Glomerular visceral epithelial cell (primary cell): Measurements from ENCODE around the gene WAPL.
"Not testable (repeated sequence)": the region's sequence is repeated elsewhere in the genome, so short reads cannot be mapped to it uniquely, and the experiment has no call there.

Source experiments
- DNase-seq: peaks from one replicate; pipeline ENCODE4 v3.0.0-alpha.2; 2016; ENCODE audit errors: extremely low spot score

Gene WAPL

DNA sequence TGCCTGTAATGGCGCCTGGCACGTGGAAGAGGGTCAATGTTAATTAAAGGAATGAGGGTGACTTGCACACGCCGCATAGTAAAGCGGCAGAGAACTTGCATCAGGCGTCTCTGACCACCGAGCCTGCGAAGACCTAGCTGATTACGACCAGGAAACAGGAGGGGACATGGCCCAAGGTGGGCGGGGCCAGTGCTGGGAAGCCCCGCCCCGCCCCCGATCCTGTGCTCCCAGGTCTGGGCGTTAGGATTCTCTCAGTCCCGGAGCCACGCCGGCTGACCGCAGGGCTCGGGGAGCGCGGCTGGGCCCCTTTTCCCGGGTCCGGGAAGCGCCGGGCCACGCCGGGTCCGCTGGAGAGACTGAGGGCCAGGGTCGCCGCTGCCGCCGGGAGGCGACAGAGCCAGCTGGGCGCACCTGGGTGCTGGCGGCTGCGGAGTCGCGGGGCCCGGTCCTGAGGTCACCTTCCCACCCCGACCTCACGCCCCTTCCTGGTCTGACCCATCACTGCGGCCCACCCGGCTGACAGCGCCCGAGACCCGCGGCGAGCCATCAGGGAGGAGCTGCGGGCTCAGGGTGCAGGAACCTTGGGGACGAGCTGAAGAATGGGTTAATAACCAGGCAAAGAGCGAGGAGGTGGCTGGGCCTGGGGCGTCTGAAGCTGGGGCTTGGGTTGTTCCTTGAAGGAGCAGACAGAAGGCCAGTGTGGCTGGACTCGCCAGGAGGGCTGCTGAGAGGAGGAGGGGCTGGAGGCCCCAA lies 132.0 kb downstream of the WAPL start:
- DNase-seq, result peak; percentile 18

DNA sequence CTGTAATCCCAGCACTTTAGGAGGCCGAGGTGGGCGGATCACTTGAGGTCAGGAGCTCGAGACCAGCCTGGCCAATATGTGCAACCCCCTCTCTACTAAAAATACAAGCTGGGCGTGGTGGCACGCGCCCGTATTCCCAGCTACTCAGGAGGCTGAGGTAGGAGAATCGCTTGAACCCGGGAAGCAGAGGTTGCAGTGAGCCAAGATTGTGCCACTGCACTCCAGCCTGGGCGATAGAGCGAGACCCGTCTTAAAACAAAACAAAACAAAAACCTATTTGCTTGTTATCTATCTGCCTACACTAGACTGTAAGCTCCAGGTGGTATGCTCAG lies 132.5 kb downstream of the WAPL start:
- not testable (repeated sequence) for DNase-seq

DNA sequence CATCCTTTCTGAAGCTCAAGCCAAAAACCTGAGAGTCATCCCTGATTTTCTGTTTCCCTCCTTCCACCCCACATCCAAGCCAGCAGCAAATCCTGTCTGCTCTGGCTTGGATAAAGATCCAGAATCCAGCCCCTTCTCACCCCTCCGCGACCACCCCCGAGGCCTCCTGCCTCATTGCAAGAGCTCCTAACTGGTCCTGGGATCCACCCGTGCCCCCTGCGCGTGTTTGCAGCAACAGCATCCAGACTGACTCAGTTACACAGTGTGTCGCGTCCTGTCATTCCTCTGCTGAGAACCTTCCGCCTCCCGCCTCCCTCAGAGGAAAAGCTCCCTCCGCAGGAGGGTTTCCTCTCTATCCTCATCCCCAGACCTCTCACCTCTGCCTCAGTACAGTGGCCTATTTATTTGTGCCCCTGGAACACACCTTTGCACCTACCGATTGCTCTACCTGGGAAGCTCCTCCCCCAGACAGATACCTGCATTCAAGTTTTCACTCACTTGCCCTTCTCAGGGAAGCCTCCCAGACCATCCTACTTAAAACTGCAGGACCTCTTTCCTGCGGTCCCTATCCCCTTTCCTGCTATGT lies 133.4 kb downstream of the WAPL start:
- no peak for DNase-seq

DNA sequence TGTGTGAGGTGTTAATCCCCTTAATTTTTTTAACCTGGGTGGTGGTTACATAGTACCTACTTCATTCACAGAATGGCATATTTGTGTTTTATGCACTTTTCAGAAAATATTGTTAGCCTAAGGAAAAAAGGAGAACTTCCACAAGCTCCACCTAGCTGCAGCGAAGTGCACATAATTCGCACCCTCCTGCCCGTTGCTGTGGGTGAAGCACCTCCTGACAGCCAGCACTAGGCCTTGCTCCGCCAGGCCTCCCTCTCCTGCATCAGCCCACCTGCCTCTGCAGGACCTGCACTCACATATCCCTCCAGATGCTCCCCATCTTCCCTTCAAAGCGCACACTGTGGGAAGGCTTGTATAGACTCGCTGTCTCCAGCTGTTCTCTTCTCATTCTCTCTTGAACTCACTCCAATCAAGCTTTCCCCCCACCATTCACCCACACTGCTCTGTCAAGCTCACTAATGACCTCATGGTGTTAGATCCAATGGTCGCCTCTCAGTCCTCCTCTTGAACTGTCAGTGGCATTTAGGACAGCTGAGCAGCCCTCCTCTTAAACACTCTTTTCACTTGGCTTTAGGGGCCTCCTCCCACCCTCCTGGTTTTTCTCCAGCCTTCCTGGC lies 134.3 kb downstream of the WAPL start:
- no peak for DNase-seq

DNA sequence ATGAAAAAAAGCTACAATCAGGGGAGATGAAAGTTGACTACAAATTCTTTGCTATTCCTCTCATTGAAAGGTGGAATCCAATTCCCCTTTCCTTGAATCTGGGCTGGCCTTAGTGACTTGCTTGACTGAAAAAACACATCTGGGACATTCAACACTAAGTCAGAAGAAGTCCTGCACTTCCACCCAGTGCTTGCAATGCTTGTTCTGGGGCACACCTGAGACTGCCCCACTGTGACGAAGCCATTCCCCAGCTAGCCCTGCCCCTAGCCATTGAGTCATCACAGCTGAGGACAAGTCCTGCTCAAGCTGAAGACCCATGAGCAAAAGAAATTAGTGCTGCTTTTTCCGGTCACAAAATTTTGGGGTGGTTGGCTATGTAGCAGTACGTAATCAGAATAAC lies 135.8 kb downstream of the WAPL start:
- no peak for DNase-seq
